ENCODE results near the gene TRIM17. TPM values are rescaled to one million over a fixed set of nuclear protein-coding genes. Genes with fewer than 3 reads are reported as not detected.

The TRIM17 gene
- total RNA-seq, 1 donor from 2014 or later: 2.4 TPM

DNA sequence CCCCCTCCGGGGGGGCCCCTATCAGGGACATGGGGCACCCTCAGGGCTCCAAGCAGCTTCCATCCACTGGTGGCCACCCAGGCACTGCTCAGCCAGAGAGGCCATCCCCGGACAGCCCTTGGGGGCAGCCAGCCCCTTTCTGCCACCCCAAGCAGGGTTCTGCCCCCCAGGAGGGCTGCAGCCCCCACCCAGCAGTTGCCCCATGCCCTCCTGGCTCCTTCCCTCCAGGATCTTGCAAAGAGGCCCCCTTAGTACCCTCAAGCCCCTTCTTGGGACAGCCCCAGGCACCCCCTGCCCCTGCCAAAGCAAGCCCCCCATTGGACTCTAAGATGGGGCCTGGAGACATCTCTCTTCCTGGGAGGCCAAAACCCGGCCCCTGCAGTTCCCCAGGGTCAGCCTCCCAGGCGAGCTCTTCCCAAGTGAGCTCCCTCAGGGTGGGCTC is 44.9 kb downstream of the TRIM17 start:
- intact Hi-C loops (cut with micrococcal nuclease): no loop called here

DNA sequence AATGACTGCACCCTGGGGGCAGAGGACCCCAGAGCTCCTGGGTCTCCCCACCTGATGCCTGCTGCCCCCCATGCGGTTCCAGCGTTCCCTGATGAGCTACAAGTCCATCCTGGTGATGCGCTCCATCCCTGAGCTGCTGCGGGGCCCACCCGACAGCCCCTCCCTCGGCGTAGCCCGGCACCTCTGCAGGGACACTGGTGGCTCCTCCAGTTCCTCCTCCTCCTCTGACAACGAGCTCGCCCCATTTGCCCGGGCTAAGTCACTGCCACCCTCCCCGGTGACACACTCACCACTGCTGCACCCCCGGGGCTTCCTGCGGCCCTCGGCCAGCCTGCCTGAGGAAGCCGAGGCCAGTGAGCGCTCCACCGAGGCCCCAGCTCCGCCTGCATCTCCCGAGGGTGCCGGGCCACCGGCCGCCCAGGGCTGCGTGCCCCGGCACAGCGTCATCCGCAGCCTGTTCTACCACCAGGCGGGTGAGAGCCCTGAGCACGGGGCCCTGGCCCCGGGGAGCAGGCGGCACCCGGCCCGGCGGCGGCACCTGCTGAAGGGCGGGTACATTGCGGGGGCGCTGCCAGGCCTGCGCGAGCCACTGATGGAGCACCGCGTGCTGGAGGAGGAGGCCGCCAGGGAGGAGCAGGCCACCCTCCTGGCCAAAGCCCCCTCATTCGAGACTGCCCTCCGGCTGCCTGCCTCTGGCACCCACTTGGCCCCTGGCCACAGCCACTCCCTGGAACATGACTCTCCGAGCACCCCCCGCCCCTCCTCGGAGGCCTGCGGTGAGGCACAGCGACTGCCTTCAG is 45.5 kb downstream of the TRIM17 start:
- intact Hi-C loops (cut with micrococcal nuclease): no loop called here

DNA sequence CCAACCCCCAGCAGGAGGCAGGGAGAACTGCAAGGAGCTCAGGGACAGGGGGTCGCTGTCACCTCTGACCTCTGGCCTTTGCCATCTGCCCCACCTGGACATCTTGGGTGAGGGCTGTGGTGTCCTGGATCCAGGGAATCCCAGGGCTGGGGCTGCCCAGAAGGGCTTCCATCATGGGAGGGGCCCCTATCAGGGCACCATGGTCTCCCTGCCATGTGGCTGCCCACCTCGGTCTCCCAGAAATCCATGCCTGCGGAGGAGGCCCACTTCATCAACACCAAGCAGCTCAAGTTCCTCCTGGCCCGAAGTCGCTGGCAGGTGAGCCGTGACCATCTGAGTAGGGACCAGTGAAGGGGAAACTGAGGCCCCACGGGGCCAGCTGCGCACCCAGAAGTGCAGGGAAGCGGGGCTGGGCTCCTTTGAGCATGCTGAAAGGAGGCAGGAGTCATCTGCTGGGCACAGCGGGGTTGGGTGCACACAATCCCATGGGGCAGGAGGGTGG is 46.2 kb downstream of the TRIM17 start:
- intact Hi-C loops (cut with micrococcal nuclease): no loop called here

DNA sequence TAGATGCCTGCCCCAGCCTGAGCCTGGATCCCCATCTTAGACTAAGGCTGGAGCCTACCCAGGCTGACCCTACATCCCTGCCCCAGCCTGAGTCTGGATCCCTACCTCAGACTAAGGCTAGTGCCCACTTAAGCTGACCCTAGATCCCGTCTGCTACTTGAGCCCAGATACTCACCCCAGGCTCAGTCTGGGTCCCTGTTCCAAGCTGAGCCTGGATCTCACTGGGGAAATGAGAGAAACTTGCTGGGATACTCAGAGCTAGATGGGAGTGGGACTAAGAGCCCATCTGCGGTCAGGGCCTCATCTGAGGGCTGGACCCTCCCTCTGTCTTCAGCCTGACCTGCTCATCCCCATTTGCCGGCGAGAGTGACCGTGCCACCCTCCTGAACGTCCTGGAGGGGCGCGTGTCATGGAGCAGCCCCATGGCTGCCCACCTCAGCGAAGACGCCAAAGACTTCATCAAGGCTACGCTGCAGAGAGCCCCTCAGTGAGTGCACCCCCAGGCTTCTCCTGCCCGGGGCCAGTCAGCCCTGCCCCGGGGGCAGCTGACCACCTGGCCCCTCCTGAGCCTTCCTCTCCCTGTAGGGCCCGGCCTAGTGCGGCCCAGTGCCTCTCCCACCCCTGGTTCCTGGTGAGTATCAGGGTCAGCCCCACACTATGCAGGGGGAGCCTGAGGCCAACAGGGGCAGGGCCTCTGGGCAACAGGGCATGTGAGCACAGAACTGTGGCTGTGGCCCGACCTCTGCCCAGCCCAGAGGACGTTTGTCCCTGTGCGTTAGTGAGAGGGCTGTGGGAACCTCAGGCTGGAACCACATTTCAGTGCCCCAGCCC is 46.8 kb downstream of the TRIM17 start:
- intact Hi-C loops (cut with micrococcal nuclease): no loop called here

DNA sequence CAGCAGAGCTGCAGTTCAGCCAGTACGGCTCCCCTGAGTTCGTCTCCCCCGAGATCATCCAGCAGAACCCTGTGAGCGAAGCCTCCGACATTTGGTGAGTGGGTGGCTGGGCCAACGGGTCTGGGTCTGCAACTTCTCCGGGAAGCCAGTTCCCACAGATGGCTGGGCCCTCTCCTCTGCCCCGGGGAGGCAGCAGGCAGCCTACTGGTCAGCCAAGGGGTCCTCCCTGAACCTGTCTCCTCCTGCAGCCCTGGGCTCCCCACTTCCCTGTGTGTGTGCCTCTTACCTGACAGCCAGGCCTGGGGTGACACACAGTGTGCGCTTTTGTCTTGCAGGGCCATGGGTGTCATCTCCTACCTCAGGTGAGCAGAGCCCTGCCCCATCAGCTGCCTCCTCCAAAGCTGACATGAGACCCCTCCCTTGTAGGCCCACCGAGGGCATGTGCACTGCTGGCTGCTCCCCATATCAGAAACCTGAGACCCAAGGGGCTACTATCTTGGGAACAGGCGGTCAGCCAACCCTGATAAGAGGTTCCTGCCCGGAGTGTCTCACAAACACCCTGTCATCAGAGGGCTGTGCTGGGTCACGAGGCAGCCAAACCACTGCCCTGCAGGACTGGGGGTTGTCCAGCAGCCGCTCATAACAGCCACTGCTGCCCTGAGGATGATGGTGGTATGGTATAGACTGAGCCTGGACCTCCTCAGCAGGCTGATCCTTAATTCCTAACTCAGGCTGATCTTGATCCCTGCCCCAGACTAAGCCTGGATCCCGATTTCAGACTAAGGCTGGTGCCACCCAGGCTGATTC is 47.7 kb downstream of the TRIM17 start:
- intact Hi-C loops (cut with micrococcal nuclease): no loop called here

DNA sequence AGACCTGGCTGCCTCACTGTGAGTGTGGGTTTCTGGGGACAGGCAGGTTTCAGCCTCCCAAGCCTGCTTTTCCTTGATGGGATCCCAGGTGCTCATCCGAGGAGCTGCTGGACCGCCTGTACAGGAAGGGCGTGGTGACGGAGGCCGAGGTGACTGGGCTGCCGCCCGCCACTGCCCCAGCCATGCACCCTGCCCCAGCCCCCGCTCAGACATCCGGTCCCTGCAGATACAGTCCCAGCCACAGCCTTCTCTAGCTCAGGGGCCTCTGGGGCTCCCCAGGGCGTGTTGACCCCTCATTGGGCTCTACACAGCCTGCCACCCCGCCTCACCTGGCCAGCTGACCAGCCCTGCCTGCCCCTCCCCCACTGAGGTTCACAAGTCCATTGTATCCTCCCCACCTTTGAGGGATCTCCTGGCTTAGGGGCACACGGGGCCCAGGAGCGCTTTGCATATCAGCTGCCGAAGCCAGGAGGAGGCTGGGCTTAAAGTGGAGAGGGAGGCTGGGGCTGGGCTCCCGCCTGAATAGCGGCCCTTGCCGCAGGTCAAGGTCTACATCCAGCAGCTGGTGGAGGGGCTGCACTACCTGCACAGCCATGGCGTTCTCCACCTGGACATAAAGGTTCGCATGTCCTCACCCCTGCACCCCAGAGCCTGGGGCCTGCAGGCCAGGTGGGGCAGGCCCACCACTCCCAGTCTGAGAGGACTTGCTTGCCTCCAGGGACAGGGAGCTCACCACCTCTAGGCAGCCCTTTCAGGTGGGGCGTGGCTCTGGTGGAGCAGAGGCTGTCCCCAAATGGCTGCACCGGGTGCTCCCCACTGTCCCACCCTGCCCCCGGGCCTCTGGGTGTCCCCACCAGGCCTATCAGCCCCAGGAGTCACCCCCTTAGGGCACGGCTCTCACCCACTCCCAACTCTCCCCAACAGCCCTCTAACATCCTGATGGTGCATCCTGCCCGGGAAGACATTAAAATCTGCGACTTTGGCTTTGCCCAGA is 48.6 kb downstream of the TRIM17 start:
- intact Hi-C loops (cut with micrococcal nuclease): no loop called here

DNA sequence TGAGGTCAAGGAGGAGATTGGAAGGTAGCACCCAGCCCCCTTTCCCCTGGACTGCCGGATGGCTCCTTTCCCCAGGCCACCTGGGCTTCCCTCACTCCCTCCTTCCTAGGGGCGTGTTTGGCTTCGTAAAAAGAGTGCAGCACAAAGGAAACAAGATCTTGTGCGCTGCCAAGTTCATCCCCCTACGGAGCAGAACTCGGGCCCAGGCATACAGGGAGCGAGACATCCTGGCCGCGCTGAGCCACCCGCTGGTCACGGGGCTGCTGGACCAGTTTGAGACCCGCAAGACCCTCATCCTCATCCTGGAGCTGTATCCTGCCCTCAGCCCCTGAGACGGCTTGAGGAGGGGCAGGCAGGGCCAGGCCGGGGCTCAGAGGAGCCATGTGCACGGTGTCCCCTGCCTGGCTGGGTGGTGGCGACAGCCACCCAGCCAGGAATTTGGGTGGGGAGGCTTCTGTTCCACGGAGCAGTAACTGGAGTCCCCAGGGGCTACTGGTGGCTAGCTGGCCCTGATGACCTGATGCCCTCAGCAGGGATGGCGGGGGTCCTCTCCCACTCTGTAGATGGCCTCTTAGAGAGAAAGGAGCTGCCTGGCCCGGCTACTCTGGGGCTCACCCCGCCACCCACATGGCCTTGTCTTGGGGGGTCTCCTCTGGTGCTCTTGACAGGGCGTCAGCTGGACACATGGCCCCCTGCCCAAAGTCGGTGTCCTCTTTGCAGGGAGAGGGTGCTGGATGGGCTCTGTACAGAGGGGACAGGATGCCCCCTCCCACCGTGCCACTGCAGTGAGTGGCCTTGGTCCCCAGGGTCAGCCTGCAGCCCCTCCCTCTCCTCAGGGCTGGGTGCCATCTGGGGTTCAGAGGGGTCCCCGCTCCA is 49.6 kb downstream of the TRIM17 start:
- intact Hi-C loops (cut with micrococcal nuclease): no loop called here

DNA sequence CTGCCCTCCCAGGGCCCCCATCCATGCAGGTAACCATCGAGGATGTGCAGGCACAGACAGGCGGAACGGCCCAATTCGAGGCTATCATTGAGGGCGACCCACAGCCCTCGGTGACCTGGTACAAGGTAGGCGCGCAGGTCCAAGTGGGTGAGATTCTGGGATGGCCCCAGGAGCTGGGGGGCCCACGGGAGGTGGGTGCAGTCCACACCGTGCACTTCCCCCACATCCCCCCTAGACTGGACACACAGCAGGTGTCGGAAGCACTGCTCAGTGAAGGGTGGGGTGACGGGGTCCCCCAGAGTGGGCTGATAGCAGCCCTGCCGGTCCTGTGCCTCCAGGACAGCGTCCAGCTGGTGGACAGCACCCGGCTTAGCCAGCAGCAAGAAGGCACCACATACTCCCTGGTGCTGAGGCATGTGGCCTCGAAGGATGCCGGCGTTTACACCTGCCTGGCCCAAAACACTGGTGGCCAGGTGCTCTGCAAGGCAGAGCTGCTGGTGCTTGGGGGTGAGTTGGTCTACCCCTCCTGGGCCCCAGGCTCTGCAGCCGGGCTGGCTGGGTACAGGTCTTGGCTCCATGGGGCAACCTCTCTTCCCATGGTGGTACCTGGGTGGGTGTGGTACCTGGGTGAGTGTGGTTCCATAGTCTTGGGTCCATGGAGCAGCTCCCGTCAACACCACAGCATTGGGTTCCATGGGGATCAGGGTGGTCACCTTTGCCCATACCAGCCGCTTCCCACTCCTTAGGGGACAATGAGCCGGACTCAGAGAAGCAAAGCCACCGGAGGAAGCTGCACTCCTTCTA is 50.4 kb downstream of the TRIM17 start:
- intact Hi-C loops (cut with micrococcal nuclease): no loop called here

DNA sequence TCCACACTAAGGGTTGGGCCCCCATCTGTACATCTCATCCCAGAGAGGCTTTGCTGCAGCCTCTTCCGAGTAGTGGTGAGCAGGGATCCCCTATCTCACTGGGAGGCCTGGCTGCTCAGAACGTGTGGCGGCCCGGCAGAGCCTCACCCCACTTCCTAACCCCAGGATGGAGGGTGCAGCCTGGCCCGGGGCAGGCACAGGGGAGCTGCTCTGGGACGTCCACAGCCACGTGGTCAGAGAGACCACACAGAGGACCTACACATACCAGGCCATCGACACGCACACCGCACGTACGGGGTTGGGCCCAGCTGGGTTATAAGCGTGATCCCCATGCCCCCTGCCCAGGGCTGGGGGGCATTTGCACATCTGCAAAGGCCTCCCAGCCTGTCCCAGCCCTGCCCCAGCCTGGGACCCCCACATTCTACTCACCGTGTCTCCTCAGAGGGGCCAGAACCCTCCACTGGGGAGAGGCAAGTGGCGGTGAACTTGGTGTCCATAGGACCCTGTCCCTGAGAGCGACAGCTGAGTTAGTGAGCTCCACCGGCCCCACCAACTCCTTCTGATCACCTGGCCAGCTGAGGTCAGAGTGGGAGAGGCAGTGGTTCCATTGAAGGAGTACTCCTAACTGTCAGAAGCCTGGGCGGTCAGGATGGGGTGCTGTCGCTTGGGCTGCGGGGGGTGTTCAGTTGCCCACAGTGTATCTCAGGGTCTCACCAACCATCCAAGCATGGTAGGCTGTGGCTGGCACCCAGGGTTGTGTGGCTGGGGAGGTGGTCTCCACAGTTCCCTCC is 51.2 kb downstream of the TRIM17 start:
- intact Hi-C loops (cut with micrococcal nuclease): no loop called here

DNA sequence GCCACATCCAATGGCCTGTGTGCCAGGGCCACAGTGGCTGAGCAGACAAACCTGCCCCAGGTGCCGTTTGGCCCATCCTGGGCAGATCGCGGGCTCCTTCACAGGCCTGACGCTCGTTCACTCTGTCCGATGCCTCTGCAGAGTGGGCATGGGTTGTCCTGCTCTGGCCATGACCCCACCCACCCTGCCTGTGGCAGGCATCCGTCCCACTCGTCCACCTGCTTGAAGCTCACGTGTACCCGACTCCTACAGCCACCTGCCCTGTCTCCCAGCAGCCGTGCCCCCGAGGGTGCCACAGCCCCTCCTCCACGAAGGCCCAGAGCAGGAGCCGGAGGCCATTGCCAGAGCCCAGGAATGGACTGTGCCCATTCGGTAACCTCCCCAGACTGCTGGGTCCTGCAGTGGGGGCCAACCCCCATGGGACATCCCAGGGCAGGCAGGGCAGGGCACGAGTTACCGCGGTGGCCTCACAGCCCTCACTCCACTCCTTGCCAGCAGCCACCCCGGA is 51.9 kb downstream of the TRIM17 start:
- intact Hi-C loops (cut with micrococcal nuclease): no loop called here

DNA sequence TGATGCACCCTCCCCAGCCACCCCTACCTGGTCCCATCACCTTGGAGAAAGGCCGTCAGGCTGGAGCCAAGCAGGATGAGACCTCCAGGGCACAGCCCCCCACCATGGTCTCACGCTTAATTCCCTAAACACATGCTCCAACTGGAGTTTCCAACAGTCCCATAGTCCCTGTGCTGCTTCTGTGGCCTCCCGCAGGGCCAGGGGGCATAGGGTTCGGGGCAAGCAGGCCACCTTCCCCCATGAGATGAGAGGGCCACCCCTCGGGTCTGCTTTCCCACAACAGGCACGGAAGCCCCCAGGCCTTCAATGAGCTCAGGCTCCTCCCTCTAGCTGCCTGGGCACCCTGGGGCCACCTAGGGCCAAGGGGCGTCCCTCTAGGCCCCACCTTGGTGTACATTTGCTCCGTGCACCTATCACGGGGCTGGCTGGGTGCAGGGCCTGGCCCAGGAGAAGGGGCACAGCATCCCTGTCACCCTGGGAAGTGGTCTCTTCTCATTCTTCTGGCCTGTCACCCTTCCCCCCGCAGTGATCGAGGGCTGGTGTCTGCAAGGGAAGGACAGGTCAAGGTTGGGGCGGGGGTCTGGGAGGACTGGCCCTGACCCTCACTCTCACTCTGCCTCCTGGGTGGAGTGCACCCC is 52.5 kb downstream of the TRIM17 start:
- intact Hi-C loops (cut with micrococcal nuclease): no loop called here

DNA sequence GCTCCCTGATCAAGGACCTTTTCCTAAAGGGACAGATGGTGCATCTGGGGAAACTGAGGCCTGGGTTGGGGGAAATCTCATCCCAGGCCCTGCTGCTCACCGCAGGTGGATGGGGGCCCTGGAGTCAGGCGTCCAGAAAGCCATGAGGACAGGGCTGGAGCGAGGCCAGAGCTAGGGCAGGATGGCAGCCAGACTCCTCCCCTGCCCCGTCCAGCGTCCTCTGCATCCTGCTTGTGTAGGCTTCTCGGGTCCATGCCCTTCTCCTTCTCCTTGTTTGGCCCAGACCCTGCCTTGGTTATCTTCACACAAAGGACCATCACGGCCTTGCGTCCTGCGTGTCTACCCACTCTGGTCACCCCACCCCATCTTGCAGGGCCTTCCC is 53.0 kb downstream of the TRIM17 start:
- intact Hi-C loops (cut with micrococcal nuclease): no loop called here

DNA sequence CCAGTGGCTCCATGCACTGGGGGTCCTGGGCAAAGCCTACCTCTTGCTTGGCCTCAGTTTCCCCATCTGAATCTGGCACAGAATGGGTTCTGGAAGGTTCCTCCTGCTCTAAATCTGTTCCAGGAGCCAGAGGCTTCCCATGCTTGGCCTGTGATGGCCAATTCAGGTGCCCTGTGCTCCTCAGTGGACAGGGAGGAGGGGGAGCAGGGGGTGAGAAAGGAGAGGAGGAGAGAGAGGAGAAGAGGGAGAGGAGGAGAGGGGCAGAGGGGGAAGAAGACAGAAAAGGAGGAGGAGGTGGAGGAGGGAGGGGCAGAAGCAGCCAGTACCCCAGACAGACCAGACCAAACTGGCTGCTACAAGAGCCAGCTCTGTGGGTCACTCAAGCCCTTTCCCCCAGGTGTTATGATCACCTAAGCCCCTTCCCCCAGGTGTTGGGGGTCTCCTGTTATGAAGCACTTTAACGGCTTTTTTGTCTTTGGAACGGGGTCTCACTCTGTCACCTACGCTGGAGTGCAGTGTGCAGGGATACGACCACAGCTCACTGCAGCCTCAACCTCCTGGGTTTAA is 53.7 kb downstream of the TRIM17 start:
- intact Hi-C loops (cut with micrococcal nuclease): no loop called here

DNA sequence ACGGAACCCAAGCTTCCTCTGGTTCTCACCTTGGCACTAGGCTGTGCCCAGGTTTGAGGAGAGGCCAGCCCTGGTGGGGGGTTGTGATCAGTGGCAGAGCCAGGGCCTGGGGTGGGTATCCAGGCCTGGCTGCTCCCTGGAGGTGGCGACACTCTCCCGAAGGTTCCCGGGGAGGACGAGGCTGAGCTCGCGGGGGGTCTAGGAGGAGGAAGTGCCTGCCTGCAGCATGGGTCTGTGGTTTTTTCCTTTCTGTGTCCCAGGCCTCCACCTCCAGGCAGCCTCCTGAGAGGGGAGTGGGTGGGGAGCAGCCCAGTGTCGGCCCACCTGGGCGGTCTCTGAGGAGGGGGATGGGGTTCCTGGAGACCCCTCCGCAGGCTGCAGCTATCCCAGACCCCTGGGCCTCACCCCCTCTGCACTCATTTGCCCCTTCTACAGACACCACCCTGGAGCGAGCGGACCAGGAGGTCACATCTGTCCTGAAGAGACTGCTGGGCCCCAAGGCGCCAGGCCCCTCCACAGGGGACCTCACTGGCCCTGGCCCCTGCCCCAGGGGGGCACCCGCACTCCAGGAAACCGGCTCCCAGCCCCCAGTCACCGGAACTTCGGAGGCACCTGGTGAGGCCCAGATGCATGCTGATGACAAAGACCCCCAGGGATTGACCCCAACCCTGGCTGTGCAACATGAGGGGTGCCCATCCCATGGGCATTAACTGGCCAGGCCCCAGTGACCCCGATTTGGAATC is 54.3 kb downstream of the TRIM17 start:
- intact Hi-C loops (cut with micrococcal nuclease): no loop called here

DNA sequence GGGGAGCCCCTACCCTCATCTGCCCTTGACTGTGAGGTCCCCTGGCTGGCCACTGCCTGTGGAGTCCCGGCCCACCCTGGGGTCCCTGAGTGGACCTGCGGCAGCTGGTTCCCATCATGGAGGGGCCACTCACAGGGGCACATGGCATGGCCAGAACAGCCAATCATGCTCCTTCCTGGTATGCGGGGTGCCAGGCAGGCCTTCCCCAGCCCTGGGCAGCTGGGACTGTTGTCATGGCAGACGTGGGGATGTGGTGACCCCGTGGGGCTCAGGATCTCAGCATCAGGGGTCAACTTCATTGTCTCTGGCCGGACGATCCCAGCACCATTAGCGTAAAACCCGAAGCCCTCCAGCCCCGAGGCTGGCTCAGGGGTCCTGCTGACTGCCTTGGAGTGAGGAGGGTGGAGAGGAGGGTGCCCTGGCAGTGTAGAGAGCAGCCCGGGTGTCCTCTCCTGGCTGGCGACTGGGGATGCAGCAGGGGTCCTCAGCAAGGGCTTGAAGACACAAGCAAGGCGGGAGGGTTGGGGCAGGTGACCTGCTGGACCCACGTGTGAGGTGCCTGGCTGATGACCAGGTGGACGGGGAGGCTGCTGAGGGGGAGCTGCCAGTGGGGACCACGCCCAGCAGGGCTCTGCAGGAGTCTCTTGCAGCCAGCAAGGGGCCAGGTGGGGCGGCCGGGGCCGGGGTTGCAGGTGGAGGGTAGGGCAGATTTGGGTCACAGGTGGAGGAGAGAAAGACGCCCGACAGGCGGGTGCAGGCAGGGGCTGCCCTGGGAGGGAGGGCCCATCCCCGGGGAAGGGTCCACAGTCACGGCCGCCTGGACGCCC is 55.1 kb downstream of the TRIM17 start:
- intact Hi-C loops (cut with micrococcal nuclease): no loop called here
